Mesendoderm (in vitro differentiated cells): ENCODE results near the gene CCDC174.

Source experiments
- DNase-seq: peaks from one replicate; pipeline ENCODE4 v3.0.0; 2013
- H2AK5ac ChIP-seq: 2 replicates; pipeline ENCODE4 v1.6.1; 2013; ENCODE audit warnings: low read length, inconsistent platforms
- H2BK120ac ChIP-seq: 2 replicates; pipeline ENCODE4 v1.6.1; 2013; ENCODE audit warnings: low read depth, mild to moderate bottlenecking, low read length, moderate library complexity, mixed read lengths
- H2BK15ac ChIP-seq: replicated peaks from 2 replicates; pipeline ENCODE4 v1.6.1; 2013; ENCODE audit warnings: low read depth, mild to moderate bottlenecking, moderate library complexity
- H2BK5ac ChIP-seq: 2 replicates; pipeline ENCODE4 v1.6.1; 2013; ENCODE audit warnings: low read length, inconsistent platforms
- H3K18ac ChIP-seq: 2 replicates; pipeline ENCODE4 v1.6.1; 2013; ENCODE audit warnings: mild to moderate bottlenecking, low read length, mixed read lengths
- H3K23ac ChIP-seq: one replicate; pipeline ENCODE4 v1.6.1; 2013; ENCODE audit warnings: low read length
- H3K27ac ChIP-seq: 2 replicates; pipeline ENCODE4 v1.5.1; 2013; ENCODE audit warnings: low read depth, mild to moderate bottlenecking, inconsistent platforms, low read length, moderate library complexity
- H3K27me3 ChIP-seq: 2 replicates; pipeline ENCODE4 v1.6.1; 2013; ENCODE audit warnings: low read length, control low read depth, mild to moderate bottlenecking, inconsistent platforms; ENCODE audit not compliant: insufficient read depth, poor library complexity
- H3K36me3 ChIP-seq: 2 replicates; pipeline ENCODE4 v1.6.1; 2013; ENCODE audit warnings: low read length, inconsistent platforms; ENCODE audit not compliant: control insufficient read depth, insufficient read depth
- H3K4ac ChIP-seq: one replicate; pipeline ENCODE4 v1.6.1; 2013; ENCODE audit warnings: low read depth, mild to moderate bottlenecking, low read length, moderate library complexity
- H3K4me1 ChIP-seq: 2 replicates; pipeline ENCODE4 v1.6.1; 2013; ENCODE audit warnings: low read depth, low read length, inconsistent platforms; ENCODE audit not compliant: control insufficient read depth
- H3K4me2 ChIP-seq: 2 replicates; pipeline ENCODE4 v1.6.1; 2013; ENCODE audit warnings: low read length
- H3K4me3 ChIP-seq: 2 replicates; pipeline ENCODE4 v1.5.1; 2013; ENCODE audit warnings: mild to moderate bottlenecking, low read length
- H3K56ac ChIP-seq: one replicate; pipeline ENCODE4 v1.6.1; 2013; ENCODE audit warnings: low read length
- H3K79me1 ChIP-seq: 2 replicates; pipeline ENCODE4 v1.6.1; 2013; ENCODE audit warnings: low read length, inconsistent platforms
- H3K79me2 ChIP-seq: 2 replicates; pipeline ENCODE4 v1.6.1; 2013; ENCODE audit warnings: mild to moderate bottlenecking, low read length; ENCODE audit not compliant: control insufficient read depth, insufficient read depth
- H3K9ac ChIP-seq: 2 replicates; pipeline ENCODE4 v1.6.1; 2013; ENCODE audit warnings: low read length, inconsistent platforms
- H4K5ac ChIP-seq: one replicate; pipeline ENCODE4 v1.6.1; 2013; ENCODE audit warnings: low read length
- H4K8ac ChIP-seq: one replicate; pipeline ENCODE4 v1.6.1; 2013; ENCODE audit warnings: low read depth, mild to moderate bottlenecking, control low read depth, low read length, moderate library complexity
- WGBS: extraction: QIAGEN DNeasy Blood & Tissue Kit; methylation state at CpG from one replicate; pipeline ENCODE4 v1.1.7; 2013; ENCODE audit warnings: low lambda C conversion rate, missing lambda C conversion rate; ENCODE audit not compliant: insufficient coverage; ENCODE audit errors: extremely low coverage; 5-methylcytosine and 5-hydroxymethylcytosine counted together

CCDC174 gene

GRCh38 chr3:14633819-14634424 is 17.6 kb upstream of the CCDC174 start:
- no peak overlapping the region for H3K4me2 ChIP-seq
- no peak overlapping the region for H3K18ac ChIP-seq
- H2BK15ac ChIP-seq, result no peak overlapping the region
- H2AK5ac ChIP-seq, result no peak overlapping the region
- no peaks in the 10 kb centered on the region for H3K36me3 ChIP-seq
- H3K4ac ChIP-seq, result no peak overlapping the region
- no peak overlapping the region for H4K5ac ChIP-seq
- no peak overlapping the region for H2BK120ac ChIP-seq
- H3K56ac ChIP-seq, result no peak overlapping the region
- no CpG with 5 or more reads among the region's 8 CpGs for WGBS
- H2BK5ac ChIP-seq, result no peak overlapping the region
- H3K23ac ChIP-seq, result no peak overlapping the region
- H3K79me2 ChIP-seq, result no peaks in the 10 kb centered on the region
- H4K8ac ChIP-seq, result no peak overlapping the region
- no peaks in the 10 kb centered on the region for H3K79me1 ChIP-seq
- no peak overlapping the region for H3K9ac ChIP-seq
- no peaks in the 10 kb centered on the region for H3K27me3 ChIP-seq
- no peak overlapping the region for H3K4me3 ChIP-seq
- no peaks in the 10 kb centered on the region for H3K4me1 ChIP-seq
- H3K27ac ChIP-seq, result no peak overlapping the region
- peak; percentile 64 for DNase-seq

- WGBS, result no CpG with 5 or more reads among the region's 4 CpGs
- Histone ChIP-seq H3K56ac (no peak overlapping the region), H2BK5ac (no peak overlapping the region), H3K79me1 (no peaks in the 10 kb centered on the region), H3K27ac (no peak overlapping the region), H2BK120ac (no peak overlapping the region), H3K18ac (no peak overlapping the region), H3K4me3 (no peak overlapping the region), H3K9ac (no peak overlapping the region), H2AK5ac (no peak overlapping the region), H4K5ac (no peak overlapping the region), H3K23ac (no peak overlapping the region), H2BK15ac (no peak overlapping the region), H3K36me3 (no peaks in the 10 kb centered on the region), H3K4me1 (no peaks in the 10 kb centered on the region), H4K8ac (no peak overlapping the region), H3K4me2 (no peak overlapping the region), H3K4ac (no peak overlapping the region), H3K79me2 (no peaks in the 10 kb centered on the region), H3K27me3 (no peaks in the 10 kb centered on the region)
- DNase-seq, result no peak
Observed at GRCh38 chr3:14634763-14635400, 16.7 kb upstream of the CCDC174 start.

- no peaks in the 10 kb centered on the region for H3K36me3 ChIP-seq
- DNase-seq, result no peak
- no peak overlapping the region for H2BK5ac ChIP-seq
- H3K56ac ChIP-seq, result no peak overlapping the region
- H3K27ac ChIP-seq, result no peak overlapping the region
- no peaks in the 10 kb centered on the region for H3K27me3 ChIP-seq
- H3K4me3 ChIP-seq, result no peak overlapping the region
- H3K9ac ChIP-seq, result no peak overlapping the region
- WGBS, result no CpG with 5 or more reads among the region's 4 CpGs
- no peak overlapping the region for H4K8ac ChIP-seq
- H2AK5ac ChIP-seq, result no peak overlapping the region
- no peak overlapping the region for H4K5ac ChIP-seq
- no peaks in the 10 kb centered on the region for H3K79me2 ChIP-seq
- no peaks in the 10 kb centered on the region for H3K79me1 ChIP-seq
- no peak overlapping the region for H3K4ac ChIP-seq
- no peak overlapping the region for H3K4me2 ChIP-seq
- H2BK15ac ChIP-seq, result no peak overlapping the region
- no peak overlapping the region for H2BK120ac ChIP-seq
- no peak overlapping the region for H3K18ac ChIP-seq
- H3K4me1 ChIP-seq, result no peaks in the 10 kb centered on the region
- H3K23ac ChIP-seq, result no peak overlapping the region
Observed at GRCh38 chr3:14636496-14637087, 15.0 kb upstream of the CCDC174 start.

- H3K27ac ChIP-seq, result no peak overlapping the region
Observed at GRCh38 chr3:14640157-14640562, 11.4 kb upstream of the CCDC174 start.

GRCh38 chr3:14640734-14641133 is 10.8 kb upstream of the CCDC174 start:
- Histone ChIP-seq H3K23ac (no peak overlapping the region), H2BK15ac (no peak overlapping the region), H3K56ac (no peak overlapping the region), H3K18ac (no peak overlapping the region), H2BK5ac (no peak overlapping the region), H4K8ac (no peak overlapping the region), H3K4me1 (no peaks in the 10 kb centered on the region), H3K36me3 (no peaks in the 10 kb centered on the region), H3K4me3 (no peak overlapping the region), H3K9ac (no peak overlapping the region), H3K27ac (no peak overlapping the region), H3K79me1 (no peaks in the 10 kb centered on the region), H3K27me3 (no peaks in the 10 kb centered on the region), H2BK120ac (no peak overlapping the region), H3K79me2 (no peaks in the 10 kb centered on the region), H3K4ac (no peak overlapping the region), H4K5ac (no peak overlapping the region), H3K4me2 (no peak overlapping the region), H2AK5ac (no peak overlapping the region)
- WGBS, result no CpG with 5 or more reads among the region's 2 CpGs
- DNase-seq, result no peak

More at GRCh38 chr3:14640157-14640562, 11.4 kb upstream of the CCDC174 start:
- H2BK5ac ChIP-seq, result no peak overlapping the region
- no peak overlapping the region for H3K4me3 ChIP-seq
- no peak overlapping the region for H2BK15ac ChIP-seq
- H3K36me3 ChIP-seq, result no peaks in the 10 kb centered on the region
- H2BK120ac ChIP-seq, result no peak overlapping the region
- no peak overlapping the region for H3K4ac ChIP-seq
- no peaks in the 10 kb centered on the region for H3K4me1 ChIP-seq
- H4K8ac ChIP-seq, result no peak overlapping the region
- no peaks in the 10 kb centered on the region for H3K79me1 ChIP-seq
- H2AK5ac ChIP-seq, result no peak overlapping the region
- no peaks in the 10 kb centered on the region for H3K27me3 ChIP-seq
- H3K9ac ChIP-seq, result no peak overlapping the region
- H3K23ac ChIP-seq, result no peak overlapping the region
- no peak overlapping the region for H3K4me2 ChIP-seq
- no CpG with 5 or more reads among the region's 10 CpGs for WGBS
- H3K18ac ChIP-seq, result no peak overlapping the region
- H3K79me2 ChIP-seq, result no peaks in the 10 kb centered on the region
- no peak for DNase-seq
- H3K56ac ChIP-seq, result no peak overlapping the region
- H4K5ac ChIP-seq, result no peak overlapping the region
